Astrocyte (in vitro differentiated cells and primary cell): Measurements from ENCODE around the gene TEAD1. TPM values are rescaled to one million over a fixed set of nuclear protein-coding genes. Genes with fewer than 3 reads are reported as not detected.

Source experiments
- DNase-seq: peaks from one replicate; pipeline ENCODE4 v3.0.0-alpha.2; 2010; ENCODE audit warnings: low read depth
- FAIRE-seq: peaks from 2 replicates; lab custom pipeline; 2011; peaks lifted over from hg19 to GRCh38; lab: Jason Lieb, UNC
- H2AFZ ChIP-seq: 2 replicates; pipeline ENCODE4 v1.6.0; 2012; ENCODE audit warnings: low read depth, low read length, inconsistent platforms
- H3K27ac ChIP-seq: 2 replicates; pipeline ENCODE4 v1.5.1; 2011; ENCODE audit warnings: low read depth, low read length, inconsistent platforms
- H3K27me3 ChIP-seq: 2 replicates; pipeline ENCODE4 v1.6.0; 2011; ENCODE audit warnings: low read length, inconsistent platforms; ENCODE audit not compliant: insufficient read depth
- H3K36me3 ChIP-seq: 2 replicates; pipeline ENCODE4 v1.5.1; 2011; ENCODE audit warnings: low read length, inconsistent platforms; ENCODE audit not compliant: insufficient read depth
- H3K4me1 ChIP-seq: 2 replicates; pipeline ENCODE4 v1.5.1; 2011; ENCODE audit warnings: low read length, inconsistent platforms; ENCODE audit not compliant: insufficient read depth
- H3K4me2 ChIP-seq: 2 replicates; pipeline ENCODE4 v1.6.0; 2012; ENCODE audit warnings: low read length, inconsistent platforms
- H3K4me3 ChIP-seq: 2 replicates; pipeline ENCODE4 v1.5.1; 2011; ENCODE audit warnings: low read depth, mild to moderate bottlenecking, low read length, inconsistent platforms; ENCODE audit not compliant: insufficient read depth
- H3K79me2 ChIP-seq: 2 replicates; pipeline ENCODE4 v1.6.0; 2012; ENCODE audit warnings: mild to moderate bottlenecking, low read length, inconsistent platforms; ENCODE audit not compliant: insufficient read depth
- H3K9ac ChIP-seq: 2 replicates; pipeline ENCODE4 v1.6.0; 2012; ENCODE audit warnings: mild to moderate bottlenecking, low read length, inconsistent platforms
- H3K9me3 ChIP-seq: 2 replicates; pipeline ENCODE4 v1.5.1; 2012; ENCODE audit warnings: low read depth, mild to moderate bottlenecking, low read length, inconsistent platforms; ENCODE audit not compliant: insufficient read depth
- H4K20me1 ChIP-seq: 2 replicates; pipeline ENCODE4 v1.6.0; 2012; ENCODE audit warnings: low read length, inconsistent platforms; ENCODE audit not compliant: insufficient read depth
- H3K27ac Mint-ChIP-seq: one replicate; pipeline ENCODE4 v1.8.0; 2021; ENCODE audit warnings: mild to moderate bottlenecking, mixed read lengths; ENCODE audit not compliant: unreplicated experiment
- H3K27me3 Mint-ChIP-seq: one replicate; pipeline ENCODE4 v1.8.0; 2021; ENCODE audit warnings: low read depth, mixed read lengths; ENCODE audit not compliant: unreplicated experiment
- H3K36me3 Mint-ChIP-seq: one replicate; pipeline ENCODE4 v1.8.0; 2021; ENCODE audit warnings: low read depth, mixed read lengths; ENCODE audit not compliant: unreplicated experiment
- H3K4me1 Mint-ChIP-seq: one replicate; pipeline ENCODE4 v1.8.0; 2021; ENCODE audit warnings: low read depth, mixed read lengths; ENCODE audit not compliant: unreplicated experiment
- H3K4me3 Mint-ChIP-seq: one replicate; pipeline ENCODE4 v1.8.0; 2021; ENCODE audit warnings: mild to moderate bottlenecking, moderate library complexity, mixed read lengths; ENCODE audit not compliant: unreplicated experiment
- H3K9me3 Mint-ChIP-seq: one replicate; pipeline ENCODE4 v1.8.0; 2021; ENCODE audit warnings: mild to moderate bottlenecking, mixed read lengths; ENCODE audit not compliant: unreplicated experiment
- EZH2 ChIP-seq: IDR thresholded peaks from 2 replicates; pipeline ENCODE4 v1.6.1; 2012; ENCODE audit warnings: mild to moderate bottlenecking, low read length, inconsistent platforms; ENCODE audit not compliant: insufficient read depth
- total RNA-seq: library from RNA; stranded (reverse); gene quantifications from 2 replicates; pipeline ENCODE4 v1.2.1, GENCODE V29; 2021
- TF ChIP-seq, protein P1 (sequence below): IDR thresholded peaks from 2 replicates; pipeline ENCODE4 v1.5.1; 2011; ENCODE audit warnings: low read depth, mild to moderate bottlenecking, inconsistent platforms, low read length, moderate library complexity; ENCODE audit not compliant: insufficient read depth

Gene TEAD1
- total RNA-seq, 1 donor from 2014 or later = 149 TPM

DNA sequence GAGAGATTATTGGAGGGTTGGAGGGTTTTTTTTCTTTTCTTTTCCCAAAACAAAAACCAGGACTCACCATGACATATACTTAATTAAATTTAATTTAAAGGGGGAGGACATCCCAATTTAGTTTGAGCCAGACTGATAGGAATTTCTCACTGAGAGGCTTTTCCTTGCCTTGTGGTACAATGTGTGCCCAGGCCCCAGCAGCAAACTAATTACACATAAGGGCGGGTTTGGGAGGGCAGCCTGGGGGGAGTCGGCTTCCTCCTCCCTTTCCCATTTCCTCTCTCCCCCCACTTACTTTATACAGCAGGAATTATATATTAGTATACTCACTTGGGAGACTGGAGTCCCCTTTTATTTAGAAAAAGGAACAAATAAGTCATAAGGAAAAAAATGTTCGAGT is 2.9 kb downstream of the TEAD1 start:
- peak overlapping the region; percentile 97 for H3K4me3 Mint-ChIP-seq
- H3K36me3 Mint-ChIP-seq = peaks cover 3% of the 10 kb centered on the region
- Histone ChIP-seq H3K36me3 (peaks cover 2% of the 10 kb centered on the region), H2AFZ (no peak overlapping the region), H3K9ac (peak overlapping the region; percentile 94), H3K4me1 (peaks cover 33% of the 10 kb centered on the region), H3K4me3 (peak overlapping the region; percentile 85), H3K4me2 (peak overlapping the region; percentile 94), H3K27ac (peak overlapping the region; percentile 78), H3K27me3 (no peaks in the 10 kb centered on the region), H3K79me2 (peaks cover 72% of the 10 kb centered on the region), H4K20me1 (peaks cover 46% of the 10 kb centered on the region), H3K9me3 (no peaks in the 10 kb centered on the region)
- DNase-seq (no peak), FAIRE-seq (no peak)
- peaks cover 43% of the 10 kb centered on the region for H3K4me1 Mint-ChIP-seq
- no peaks in the 10 kb centered on the region for H3K9me3 Mint-ChIP-seq
- TF ChIP-seq, protein P1, sequence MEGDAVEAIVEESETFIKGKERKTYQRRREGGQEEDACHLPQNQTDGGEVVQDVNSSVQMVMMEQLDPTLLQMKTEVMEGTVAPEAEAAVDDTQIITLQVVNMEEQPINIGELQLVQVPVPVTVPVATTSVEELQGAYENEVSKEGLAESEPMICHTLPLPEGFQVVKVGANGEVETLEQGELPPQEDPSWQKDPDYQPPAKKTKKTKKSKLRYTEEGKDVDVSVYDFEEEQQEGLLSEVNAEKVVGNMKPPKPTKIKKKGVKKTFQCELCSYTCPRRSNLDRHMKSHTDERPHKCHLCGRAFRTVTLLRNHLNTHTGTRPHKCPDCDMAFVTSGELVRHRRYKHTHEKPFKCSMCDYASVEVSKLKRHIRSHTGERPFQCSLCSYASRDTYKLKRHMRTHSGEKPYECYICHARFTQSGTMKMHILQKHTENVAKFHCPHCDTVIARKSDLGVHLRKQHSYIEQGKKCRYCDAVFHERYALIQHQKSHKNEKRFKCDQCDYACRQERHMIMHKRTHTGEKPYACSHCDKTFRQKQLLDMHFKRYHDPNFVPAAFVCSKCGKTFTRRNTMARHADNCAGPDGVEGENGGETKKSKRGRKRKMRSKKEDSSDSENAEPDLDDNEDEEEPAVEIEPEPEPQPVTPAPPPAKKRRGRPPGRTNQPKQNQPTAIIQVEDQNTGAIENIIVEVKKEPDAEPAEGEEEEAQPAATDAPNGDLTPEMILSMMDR = no peak
- TF ChIP-seq EZH2 = no peak
- H3K27ac Mint-ChIP-seq = peak overlapping the region; percentile 96
- H3K27me3 Mint-ChIP-seq = no peaks in the 10 kb centered on the region

- Histone ChIP-seq H3K36me3 (peaks cover 2% of the 10 kb centered on the region), H2AFZ (no peak overlapping the region), H3K9me3 (no peaks in the 10 kb centered on the region), H4K20me1 (peaks cover 54% of the 10 kb centered on the region), H3K4me1 (peaks cover 33% of the 10 kb centered on the region), H3K79me2 (peaks cover 82% of the 10 kb centered on the region), H3K27me3 (no peaks in the 10 kb centered on the region), H3K4me3 (peak overlapping the region; percentile 85), H3K9ac (peak overlapping the region; percentile 94), H3K4me2 (peak overlapping the region; percentile 94), H3K27ac (peak overlapping the region; percentile 78)
- Mint-ChIP-seq H3K27ac (no peak overlapping the region), H3K4me1 (peaks cover 48% of the 10 kb centered on the region), H3K27me3 (no peaks in the 10 kb centered on the region), H3K4me3 (peak overlapping the region; percentile 97), H3K9me3 (no peaks in the 10 kb centered on the region), H3K36me3 (peaks cover 3% of the 10 kb centered on the region)
- FAIRE-seq (no peak), DNase-seq (no peak)
- no peak for TF ChIP-seq EZH2
- TF ChIP-seq, protein P1 = no peak
Measured at GRCh38 chr11:12678092-12678491, 3.9 kb downstream of the TEAD1 start.

DNA sequence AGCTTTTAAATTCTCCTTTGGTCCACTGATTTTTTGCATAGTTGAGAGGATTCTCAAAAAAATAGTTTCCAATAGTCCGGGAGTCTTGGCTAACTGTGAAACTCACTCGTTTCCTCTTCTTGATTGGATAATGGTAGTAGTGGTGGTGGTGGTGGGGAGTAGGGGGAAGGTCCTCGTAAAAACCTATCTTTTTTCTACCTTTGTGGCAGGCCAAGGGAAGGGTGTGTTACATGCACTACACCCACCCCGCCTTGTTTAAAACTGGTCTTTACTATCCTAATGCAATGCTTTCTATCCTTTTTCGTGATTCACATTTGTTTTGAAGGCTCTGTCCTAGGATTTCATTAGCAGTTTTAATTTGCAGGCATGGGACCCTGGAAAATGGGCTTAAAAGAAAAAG is 4.8 kb downstream of the TEAD1 start:
- Histone ChIP-seq H3K36me3 (peaks cover 2% of the 10 kb centered on the region), H3K9ac (peak overlapping the region; percentile 94), H3K27ac (peak overlapping the region; percentile 9), H3K4me2 (peak overlapping the region; percentile 94), H3K27me3 (no peaks in the 10 kb centered on the region), H3K4me3 (peak overlapping the region; percentile 85), H2AFZ (no peak overlapping the region), H3K9me3 (no peaks in the 10 kb centered on the region), H3K4me1 (peaks cover 39% of the 10 kb centered on the region), H4K20me1 (peaks cover 63% of the 10 kb centered on the region), H3K79me2 (peaks cover 91% of the 10 kb centered on the region)
- FAIRE-seq (no peak), DNase-seq (no peak)
- Mint-ChIP-seq H3K27ac (peak overlapping the region; percentile 67), H3K27me3 (no peaks in the 10 kb centered on the region), H3K4me1 (peaks cover 54% of the 10 kb centered on the region), H3K9me3 (no peaks in the 10 kb centered on the region), H3K4me3 (peak overlapping the region; percentile 97), H3K36me3 (peaks cover 3% of the 10 kb centered on the region)
- no peak for TF ChIP-seq EZH2
- TF ChIP-seq, protein P1 = no peak
